Ramos (cell line): Measurements from ENCODE around the gene PSME3IP1.

ENCODE experiments used
- in situ Hi-C: fragments of 300-500 bp; cut with MboI; formaldehyde crosslinking; loops from one replicate; pipeline ENCODE4 v1.14.3; 2022; ENCODE audit warnings: low sequenced_read_pairs; ENCODE audit not compliant: unreplicated experiment

Gene PSME3IP1

DNA sequence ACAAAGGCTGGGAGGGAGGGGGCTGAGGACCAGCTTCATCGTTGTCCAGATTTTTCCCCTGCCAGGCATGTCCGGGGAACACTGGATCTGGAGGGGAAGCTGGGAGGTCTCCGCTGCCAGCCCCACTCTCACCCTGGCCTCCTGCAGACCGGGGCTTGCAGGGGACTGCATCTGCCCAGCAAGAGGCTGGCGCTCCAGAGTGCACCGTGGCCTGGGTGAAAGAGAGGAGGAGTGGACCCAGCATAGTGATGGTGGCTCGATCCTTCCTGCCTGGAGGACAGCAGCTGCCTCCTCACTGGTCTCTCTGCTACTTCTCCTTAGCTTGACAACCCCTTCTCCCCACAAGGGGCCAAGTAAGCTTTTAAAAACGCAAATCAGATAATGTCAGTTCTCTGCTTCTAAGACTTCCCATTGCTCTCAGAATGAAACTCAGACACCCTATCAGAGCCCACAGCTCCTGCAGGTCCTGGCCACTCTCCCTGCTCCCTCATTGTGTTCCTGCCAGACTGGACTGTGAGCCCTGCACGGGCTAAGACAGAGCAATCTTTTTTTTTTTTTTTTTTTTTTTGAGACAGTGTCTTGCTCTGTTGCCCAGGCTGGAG lies 78.4 kb downstream of the PSME3IP1 start:
- in situ Hi-C loops, result no loop called here

DNA sequence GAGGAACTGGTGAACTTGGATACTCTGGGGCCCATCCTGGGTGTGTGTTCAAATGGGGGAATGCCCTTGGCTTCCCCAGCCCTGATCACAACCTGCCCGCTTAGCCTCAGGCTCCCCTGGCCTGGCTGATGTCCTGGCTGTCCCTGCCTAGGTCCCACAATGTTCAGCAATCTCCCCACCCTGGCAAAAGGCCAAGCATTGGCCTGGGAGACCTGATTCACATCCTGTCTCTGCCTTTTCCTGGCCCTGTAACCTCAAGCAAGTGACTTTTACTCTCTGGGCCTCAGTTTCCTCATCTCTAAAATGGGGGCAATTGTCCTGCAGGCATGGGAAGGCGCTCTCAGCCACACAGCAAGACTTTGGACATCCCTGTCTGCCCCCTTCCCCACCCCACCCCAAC lies 79.1 kb downstream of the PSME3IP1 start:
- in situ Hi-C loops, result no loop called here

DNA sequence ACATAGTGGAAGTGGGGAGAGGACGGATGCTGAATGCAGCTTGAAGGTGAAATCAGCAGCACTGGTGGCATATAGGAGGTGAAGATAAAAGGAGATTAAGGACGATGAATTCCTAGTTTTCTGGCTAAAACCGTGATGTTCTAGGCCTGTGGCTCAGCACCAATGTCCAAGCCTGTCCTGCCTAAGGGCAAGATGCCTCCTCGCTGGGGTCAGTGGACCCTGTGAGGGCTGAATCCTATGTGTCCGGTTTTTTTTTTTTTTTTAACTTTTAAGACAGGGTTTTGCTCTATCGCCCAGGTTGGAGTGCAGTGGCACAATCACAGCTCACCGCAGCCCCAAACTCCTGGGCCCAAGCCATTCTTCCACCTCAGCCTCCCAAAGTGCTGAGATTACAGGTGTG lies 80.7 kb downstream of the PSME3IP1 start:
- in situ Hi-C loops, result no loop called here

DNA sequence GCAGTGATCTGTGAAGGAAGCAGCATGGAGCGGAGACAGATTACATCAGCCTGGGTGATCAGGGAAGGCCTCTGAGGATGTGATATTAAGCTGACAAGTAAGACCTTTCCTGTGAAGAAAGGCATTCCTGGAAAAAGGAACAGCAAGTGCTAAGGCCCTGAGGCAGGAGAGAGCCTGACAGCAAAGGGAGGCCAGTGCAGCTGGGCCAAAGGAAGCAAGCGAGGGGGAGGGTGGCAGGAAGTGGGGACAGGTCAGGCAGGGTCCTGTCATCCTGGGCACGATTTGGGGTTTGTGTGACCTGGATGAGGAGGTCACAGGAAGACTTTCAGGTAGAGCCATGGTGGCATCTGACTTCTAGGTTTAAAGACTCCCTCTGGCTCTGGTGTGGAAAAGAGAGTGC lies 81.1 kb downstream of the PSME3IP1 start:
- in situ Hi-C loops, result no loop called here

DNA sequence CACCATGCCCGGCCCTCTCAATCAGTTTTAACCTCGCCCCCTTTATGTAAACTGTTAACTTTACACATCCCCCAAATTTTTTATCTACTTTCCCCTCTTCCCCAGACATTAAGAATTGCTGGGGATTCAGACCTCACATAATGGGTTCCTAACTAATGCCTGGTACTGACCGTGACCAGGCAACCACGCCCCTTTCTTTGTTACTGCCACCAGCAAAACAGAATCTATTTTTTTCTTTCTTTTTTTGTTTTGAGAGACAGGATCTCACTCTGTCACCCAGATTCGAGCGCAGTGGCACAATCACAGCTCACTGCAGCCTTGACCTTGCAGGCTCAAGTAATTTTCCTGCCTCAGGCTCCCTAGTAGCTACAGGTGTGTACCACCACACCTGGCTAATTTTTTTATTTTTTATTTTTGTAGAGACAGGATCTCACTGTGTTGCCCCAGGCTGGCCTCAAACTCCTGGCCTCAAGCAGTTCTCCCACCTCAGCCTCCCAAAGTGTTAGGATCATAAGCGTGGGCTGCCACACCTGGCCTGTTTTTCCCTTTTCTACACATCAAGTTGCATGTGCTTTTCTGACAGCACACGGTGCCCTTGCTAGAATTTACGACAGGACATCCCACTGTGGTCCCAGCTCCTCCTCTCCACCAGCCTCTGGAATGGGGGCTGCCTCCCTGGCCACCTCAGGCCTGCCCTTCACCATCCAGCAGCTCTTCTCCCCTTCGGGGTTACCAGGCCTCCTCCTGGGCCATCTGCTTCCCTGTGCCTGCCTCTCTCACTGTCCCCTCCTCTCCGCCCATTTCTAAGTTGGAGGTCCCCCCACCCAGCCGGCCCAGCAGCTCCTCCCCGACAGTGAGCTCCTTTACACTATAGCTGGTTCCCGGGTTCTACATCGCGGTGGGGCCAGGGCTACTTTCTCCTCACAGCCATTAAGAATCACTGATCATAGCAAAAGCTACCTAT lies 82.7 kb downstream of the PSME3IP1 start:
- in situ Hi-C loops, result no loop called here
